ENCODE measurements around the gene SEMA6A.

Gene SEMA6A

GRCh38 chr5:116402235-116402634 lies 172.4 kb downstream of the SEMA6A start:
- H3K4me3 ChIP-seq (ENCODE audit: low read depth, low read length): no peak overlapping the region
- TF ChIP-seq, protein P1, sequence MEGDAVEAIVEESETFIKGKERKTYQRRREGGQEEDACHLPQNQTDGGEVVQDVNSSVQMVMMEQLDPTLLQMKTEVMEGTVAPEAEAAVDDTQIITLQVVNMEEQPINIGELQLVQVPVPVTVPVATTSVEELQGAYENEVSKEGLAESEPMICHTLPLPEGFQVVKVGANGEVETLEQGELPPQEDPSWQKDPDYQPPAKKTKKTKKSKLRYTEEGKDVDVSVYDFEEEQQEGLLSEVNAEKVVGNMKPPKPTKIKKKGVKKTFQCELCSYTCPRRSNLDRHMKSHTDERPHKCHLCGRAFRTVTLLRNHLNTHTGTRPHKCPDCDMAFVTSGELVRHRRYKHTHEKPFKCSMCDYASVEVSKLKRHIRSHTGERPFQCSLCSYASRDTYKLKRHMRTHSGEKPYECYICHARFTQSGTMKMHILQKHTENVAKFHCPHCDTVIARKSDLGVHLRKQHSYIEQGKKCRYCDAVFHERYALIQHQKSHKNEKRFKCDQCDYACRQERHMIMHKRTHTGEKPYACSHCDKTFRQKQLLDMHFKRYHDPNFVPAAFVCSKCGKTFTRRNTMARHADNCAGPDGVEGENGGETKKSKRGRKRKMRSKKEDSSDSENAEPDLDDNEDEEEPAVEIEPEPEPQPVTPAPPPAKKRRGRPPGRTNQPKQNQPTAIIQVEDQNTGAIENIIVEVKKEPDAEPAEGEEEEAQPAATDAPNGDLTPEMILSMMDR (conservative IDR thresholded peaks at IDR 0.05; ENCODE audit: low read depth, low read length): no peak
- no peak for DNase-seq (ENCODE audit: low read depth)

DNA sequence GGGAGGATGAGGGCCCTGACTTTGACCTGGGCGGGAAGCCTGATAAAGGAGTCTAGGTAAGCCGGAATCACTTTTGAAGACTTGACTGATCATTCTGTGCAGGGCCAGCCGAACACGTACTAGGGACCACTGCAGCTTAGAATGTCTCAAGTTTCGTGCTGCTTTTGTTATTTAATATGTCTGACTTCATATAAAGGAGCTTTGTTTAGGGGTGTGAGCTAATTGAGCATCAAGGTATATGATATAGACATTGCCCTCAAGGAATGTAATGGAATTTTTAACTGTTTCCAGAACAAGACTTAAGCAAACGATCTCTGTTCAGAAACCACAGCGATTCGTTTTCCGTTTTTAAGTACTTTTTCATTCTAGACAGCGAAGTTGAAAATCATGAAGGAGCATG lies 173.0 kb downstream of the SEMA6A start:
- TF ChIP-seq, protein P1 (conservative IDR thresholded peaks at IDR 0.05; ENCODE audit: low read depth, low read length): no peak
- no peak for DNase-seq (ENCODE audit: low read depth)
- H3K4me3 ChIP-seq (ENCODE audit: low read depth, low read length): no peak overlapping the region

- H3K4me3 ChIP-seq (ENCODE audit: low read depth, low read length): no peak overlapping the region
- TF ChIP-seq, protein P1 (conservative IDR thresholded peaks at IDR 0.05; ENCODE audit: low read depth, low read length): no peak
- no peak for DNase-seq (ENCODE audit: low read depth)
These were observed 178.0 kb downstream of the SEMA6A start for GRCh38 chr5:116396476-116397099.

DNA sequence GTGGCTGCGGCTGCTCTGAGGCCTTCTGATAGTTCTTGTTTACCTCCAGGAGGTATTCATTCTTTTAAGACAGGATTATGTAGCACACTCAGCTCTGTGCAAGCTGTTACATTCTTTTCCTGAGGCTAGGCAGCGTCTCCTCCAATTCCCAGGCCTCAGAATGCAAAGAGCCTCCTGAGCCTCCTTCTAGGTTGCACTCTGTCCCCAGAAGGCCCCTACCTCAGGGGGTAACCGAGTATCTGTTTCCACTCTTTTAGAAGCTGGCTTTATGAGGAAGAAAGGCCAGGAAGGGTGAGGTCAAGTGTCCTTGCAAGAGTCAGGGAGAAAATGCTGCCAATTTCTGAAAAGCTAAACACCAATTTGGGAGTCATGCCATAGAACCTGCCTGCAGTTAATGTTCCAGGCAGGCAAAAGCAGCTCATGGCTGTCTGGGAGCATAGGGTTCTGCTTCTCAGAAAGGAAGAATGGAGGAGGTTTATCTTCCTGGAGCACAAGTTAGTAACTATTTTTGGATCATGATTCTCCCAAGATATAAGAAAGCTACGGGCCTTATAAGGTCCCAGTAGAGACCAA lies 178.9 kb downstream of the SEMA6A start:
- no peak overlapping the region for H3K4me3 ChIP-seq (ENCODE audit: low read depth, low read length)
- TF ChIP-seq, protein P1 (conservative IDR thresholded peaks at IDR 0.05; ENCODE audit: low read depth, low read length): no peak
- peak; percentile 28 for DNase-seq (ENCODE audit: low read depth)

DNA sequence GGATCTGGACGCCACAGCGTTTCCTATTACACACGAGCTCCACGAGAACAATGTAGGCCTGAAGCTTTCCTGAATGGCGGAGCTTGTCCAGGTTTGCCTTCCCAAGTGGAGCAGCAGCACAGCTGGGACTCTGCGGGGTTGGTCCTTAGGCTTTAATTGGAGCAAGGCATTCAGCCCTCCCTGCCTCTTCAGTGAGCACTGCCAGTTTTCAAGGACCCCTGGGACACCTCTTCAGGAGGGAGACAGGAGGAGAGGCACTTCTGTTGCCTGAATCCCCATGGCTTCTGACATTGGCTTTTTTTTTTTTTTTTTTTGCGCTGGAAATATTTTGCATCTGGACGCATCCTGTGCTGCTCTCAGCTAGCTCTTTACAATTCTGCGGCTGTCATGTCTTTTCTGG lies 179.4 kb downstream of the SEMA6A start:
- TF ChIP-seq, protein P1 (conservative IDR thresholded peaks at IDR 0.05; ENCODE audit: low read depth, low read length): no peak
- no peak for DNase-seq (ENCODE audit: low read depth)
- no peak overlapping the region for H3K4me3 ChIP-seq (ENCODE audit: low read depth, low read length)

GRCh38 chr5:116394186-116394867 lies 180.3 kb downstream of the SEMA6A start:
- no peak for DNase-seq (ENCODE audit: low read depth)
- TF ChIP-seq, protein P1 (conservative IDR thresholded peaks at IDR 0.05; ENCODE audit: low read depth, low read length): no peak
- no peak overlapping the region for H3K4me3 ChIP-seq (ENCODE audit: low read depth, low read length)

Measured in choroid plexus epithelial cell (primary cell).